Measurements from ENCODE around the gene DMPK. TPM values are rescaled to one million over a fixed set of nuclear protein-coding genes. Genes with fewer than 3 reads are reported as not detected.
"Not testable (repeated sequence)": the region's sequence is repeated elsewhere in the genome, so short reads cannot be mapped to it uniquely, and the experiment has no call there.

DMPK gene
- polyA plus RNA-seq, 2 donors: 26.0 to 133 TPM

GRCh38 chr19:45800070-45800553 lies 17.8 kb upstream of the DMPK start:
- Histone ChIP-seq H3K4me1 (ENCODE audit: control insufficient read depth in 2 of 2, insufficient read depth in 2 of 2, low read length in 1 of 2) (peaks cover 0 to 7% of the 10 kb centered on the region in 2 donors), H3K36me3 (ENCODE audit: control insufficient read depth in 2 of 2, insufficient read depth in 2 of 2, low read length in 1 of 2) (no peaks in the 10 kb centered on the region), H3K9me3 (ENCODE audit: control insufficient read depth in 2 of 2, insufficient read depth in 1 of 2, low read depth in 1 of 2, low read length in 1 of 2) (no peaks in the 10 kb centered on the region), H3K27me3 (ENCODE audit: control insufficient read depth in 1 of 2, insufficient read depth in 2 of 2, low read length in 2 of 2) (no peaks in the 10 kb centered on the region), H3K27ac (ENCODE audit: low read depth in 2 of 2, low read length in 1 of 2) (peak overlapping the region; percentile 21 to 93), H3K4me3 (ENCODE audit: low read depth in 1 of 2, low read length in 2 of 2) (no peak overlapping the region)
- WGBS, 2 donors: 67 to 72% methylated on average over 8 of the region's 8 CpGs

- not testable (repeated sequence) for H3K9me3 ChIP-seq (ENCODE audit: control insufficient read depth in 2 of 2, insufficient read depth in 1 of 2, low read depth in 1 of 2, low read length in 1 of 2); H3K36me3 ChIP-seq (ENCODE audit: control insufficient read depth in 2 of 2, insufficient read depth in 2 of 2, low read length in 1 of 2); H3K4me1 ChIP-seq (ENCODE audit: control insufficient read depth in 2 of 2, insufficient read depth in 2 of 2, low read length in 1 of 2); H3K4me3 ChIP-seq (ENCODE audit: low read depth in 1 of 2, low read length in 2 of 2); H3K27me3 ChIP-seq (ENCODE audit: control insufficient read depth in 1 of 2, insufficient read depth in 2 of 2, low read length in 2 of 2)
- WGBS, 2 donors: 50 to 63% methylated on average over 5 of the region's 5 CpGs
- H3K27ac ChIP-seq (ENCODE audit: low read depth in 2 of 2, low read length in 1 of 2): peak overlapping the region; percentile 21 to 93
These were observed 17.3 kb upstream of the DMPK start for GRCh38 chr19:45799541-45799940.

GRCh38 chr19:45798995-45799517 lies 16.8 kb upstream of the DMPK start:
- Histone ChIP-seq H3K27me3 (ENCODE audit: control insufficient read depth in 1 of 2, insufficient read depth in 2 of 2, low read length in 2 of 2) (no peaks in the 10 kb centered on the region), H3K4me1 (ENCODE audit: control insufficient read depth in 2 of 2, insufficient read depth in 2 of 2, low read length in 1 of 2) (peaks cover 0 to 7% of the 10 kb centered on the region in 2 donors), H3K4me3 (ENCODE audit: low read depth in 1 of 2, low read length in 2 of 2) (no peak overlapping the region), H3K27ac (ENCODE audit: low read depth in 2 of 2, low read length in 1 of 2) (peak overlapping the region; percentile 21 to 93), H3K9me3 (ENCODE audit: control insufficient read depth in 2 of 2, insufficient read depth in 1 of 2, low read depth in 1 of 2, low read length in 1 of 2) (no peaks in the 10 kb centered on the region), H3K36me3 (ENCODE audit: control insufficient read depth in 2 of 2, insufficient read depth in 2 of 2, low read length in 1 of 2) (no peaks in the 10 kb centered on the region)
- WGBS, 2 donors: 5 to 6% methylated on average over 10 of the region's 10 CpGs

GRCh38 chr19:45794627-45795026 lies 12.3 kb upstream of the DMPK start:
- H3K4me1 ChIP-seq (ENCODE audit: control insufficient read depth in 2 of 2, insufficient read depth in 2 of 2, low read length in 1 of 2): peaks cover 6 to 10% of the 10 kb centered on the region in 2 donors
- no peak overlapping the region for H3K4me3 ChIP-seq (ENCODE audit: low read depth in 1 of 2, low read length in 2 of 2)
- no peak overlapping the region for H3K27ac ChIP-seq (ENCODE audit: low read depth in 2 of 2, low read length in 1 of 2)
- H3K9me3 ChIP-seq (ENCODE audit: control insufficient read depth in 2 of 2, insufficient read depth in 1 of 2, low read depth in 1 of 2, low read length in 1 of 2): no peaks in the 10 kb centered on the region
- 81 to 84% methylated on average over 2 of the region's 2 CpGs for WGBS, 2 donors
- no peaks in the 10 kb centered on the region for H3K27me3 ChIP-seq (ENCODE audit: control insufficient read depth in 1 of 2, insufficient read depth in 2 of 2, low read length in 2 of 2)
- H3K36me3 ChIP-seq (ENCODE audit: control insufficient read depth in 2 of 2, insufficient read depth in 2 of 2, low read length in 1 of 2): peaks cover 2 to 5% of the 10 kb centered on the region in 2 donors

- peaks cover 6 to 11% of the 10 kb centered on the region in 2 donors for H3K4me1 ChIP-seq (ENCODE audit: control insufficient read depth in 2 of 2, insufficient read depth in 2 of 2, low read length in 1 of 2)
- WGBS, 2 donors: 51 to 54% methylated on average over 6 of the region's 6 CpGs
- no peaks in the 10 kb centered on the region for H3K9me3 ChIP-seq (ENCODE audit: control insufficient read depth in 2 of 2, insufficient read depth in 1 of 2, low read depth in 1 of 2, low read length in 1 of 2)
- no peaks in the 10 kb centered on the region for H3K27me3 ChIP-seq (ENCODE audit: control insufficient read depth in 1 of 2, insufficient read depth in 2 of 2, low read length in 2 of 2)
- peaks cover 5 to 9% of the 10 kb centered on the region in 2 donors for H3K36me3 ChIP-seq (ENCODE audit: control insufficient read depth in 2 of 2, insufficient read depth in 2 of 2, low read length in 1 of 2)
- H3K4me3 ChIP-seq (ENCODE audit: low read depth in 1 of 2, low read length in 2 of 2): no peak overlapping the region
- no peak overlapping the region for H3K27ac ChIP-seq (ENCODE audit: low read depth in 2 of 2, low read length in 1 of 2)
These were observed 11.6 kb upstream of the DMPK start for GRCh38 chr19:45793876-45794275.

- Histone ChIP-seq H3K9me3 (ENCODE audit: control insufficient read depth in 2 of 2, insufficient read depth in 1 of 2, low read depth in 1 of 2, low read length in 1 of 2) (no peaks in the 10 kb centered on the region), H3K27ac (ENCODE audit: low read depth in 2 of 2, low read length in 1 of 2) (no peak overlapping the region), H3K4me3 (ENCODE audit: low read depth in 1 of 2, low read length in 2 of 2) (no peak overlapping the region), H3K36me3 (ENCODE audit: control insufficient read depth in 2 of 2, insufficient read depth in 2 of 2, low read length in 1 of 2) (peaks cover 5 to 9% of the 10 kb centered on the region in 2 donors), H3K4me1 (ENCODE audit: control insufficient read depth in 2 of 2, insufficient read depth in 2 of 2, low read length in 1 of 2) (peaks cover 6 to 11% of the 10 kb centered on the region in 2 donors), H3K27me3 (ENCODE audit: control insufficient read depth in 1 of 2, insufficient read depth in 2 of 2, low read length in 2 of 2) (no peaks in the 10 kb centered on the region)
- 30 to 36% methylated on average over 3 of the region's 3 CpGs for WGBS, 2 donors
These were observed 10.9 kb upstream of the DMPK start for GRCh38 chr19:45793178-45793564.

GRCh38 chr19:45792470-45793177 lies 10.3 kb upstream of the DMPK start, which contains the start of gene DMWD:
DMWD (minus strand) TSS chr19:45792845; CDS start chr19:45792756, 89 bp downstream.
- Histone ChIP-seq H3K27me3 (ENCODE audit: control insufficient read depth in 1 of 2, insufficient read depth in 2 of 2, low read length in 2 of 2) (no peaks in the 10 kb centered on the region), H3K9me3 (ENCODE audit: control insufficient read depth in 2 of 2, insufficient read depth in 1 of 2, low read depth in 1 of 2, low read length in 1 of 2) (no peaks in the 10 kb centered on the region), H3K4me1 (ENCODE audit: control insufficient read depth in 2 of 2, insufficient read depth in 2 of 2, low read length in 1 of 2) (peaks cover 6 to 11% of the 10 kb centered on the region in 2 donors), H3K27ac (ENCODE audit: low read depth in 2 of 2, low read length in 1 of 2) (peak within 1 kb of the TSS; percentile 55 to 78), H3K4me3 (ENCODE audit: low read depth in 1 of 2, low read length in 2 of 2) (peak within 1 kb of the TSS; percentile 80 to 87), H3K36me3 (ENCODE audit: control insufficient read depth in 2 of 2, insufficient read depth in 2 of 2, low read length in 1 of 2) (peaks cover 5 to 12% of the 10 kb centered on the region in 2 donors)
- 0% methylated on average over 52 to 86 of the region's 86 CpGs for WGBS, 2 donors

- WGBS, 2 donors: 6% methylated on average over 31 of the region's 31 CpGs
- Histone ChIP-seq H3K4me3 (ENCODE audit: low read depth in 1 of 2, low read length in 2 of 2) (peak overlapping the region; percentile 80 to 87), H3K27me3 (ENCODE audit: control insufficient read depth in 1 of 2, insufficient read depth in 2 of 2, low read length in 2 of 2) (no peaks in the 10 kb centered on the region), H3K27ac (ENCODE audit: low read depth in 2 of 2, low read length in 1 of 2) (peak overlapping the region; percentile 55 to 78), H3K4me1 (ENCODE audit: control insufficient read depth in 2 of 2, insufficient read depth in 2 of 2, low read length in 1 of 2) (peaks cover 6 to 11% of the 10 kb centered on the region in 2 donors), H3K36me3 (ENCODE audit: control insufficient read depth in 2 of 2, insufficient read depth in 2 of 2, low read length in 1 of 2) (peaks cover 8 to 17% of the 10 kb centered on the region in 2 donors), H3K9me3 (ENCODE audit: control insufficient read depth in 2 of 2, insufficient read depth in 1 of 2, low read depth in 1 of 2, low read length in 1 of 2) (no peaks in the 10 kb centered on the region)
These were observed 9.6 kb upstream of the DMPK start for GRCh38 chr19:45791744-45792469.

GRCh38 chr19:45790942-45791341 lies 8.7 kb upstream of the DMPK start:
- Histone ChIP-seq H3K4me1 (ENCODE audit: control insufficient read depth in 2 of 2, insufficient read depth in 2 of 2, low read length in 1 of 2) (peaks cover 6 to 15% of the 10 kb centered on the region in 2 donors), H3K9me3 (ENCODE audit: control insufficient read depth in 2 of 2, insufficient read depth in 1 of 2, low read depth in 1 of 2, low read length in 1 of 2) (no peaks in the 10 kb centered on the region), H3K4me3 (ENCODE audit: low read depth in 1 of 2, low read length in 2 of 2) (no peak overlapping the region), H3K36me3 (ENCODE audit: control insufficient read depth in 2 of 2, insufficient read depth in 2 of 2, low read length in 1 of 2) (peaks cover 8 to 25% of the 10 kb centered on the region in 2 donors), H3K27ac (ENCODE audit: low read depth in 2 of 2, low read length in 1 of 2) (no peak overlapping the region), H3K27me3 (ENCODE audit: control insufficient read depth in 1 of 2, insufficient read depth in 2 of 2, low read length in 2 of 2) (no peaks in the 10 kb centered on the region)
- 73 to 78% methylated on average over 8 of the region's 8 CpGs for WGBS, 2 donors

Data from esophagus (tissue), 2 donors.